Transverse colon (tissue), 4 donors: ENCODE data around the gene PLCH1. TPM values are rescaled to one million over a fixed set of nuclear protein-coding genes. Genes with fewer than 3 reads are reported as not detected.

ENCODE experiments used
- DNase-seq: peaks from one replicate; pipeline ENCODE4 v3.0.0-alpha.2; 2019
- H3K27ac ChIP-seq, 4 donors: fragments of 200-600 bp; sonication (generic); 2 replicates each; pipeline ENCODE4 v1.5.1; 2016 to 2018; ENCODE audit warnings: inconsistent platforms in 4 of 4
- H3K27me3 ChIP-seq: fragments of 200-600 bp; sonication (generic); 2 replicates; pipeline ENCODE4 v1.5.1; 2017; ENCODE audit warnings: inconsistent platforms
- H3K36me3 ChIP-seq, 4 donors: fragments of 200-600 bp; sonication (generic); 2 replicates each; pipeline ENCODE4 v1.5.1; 2017 to 2019; ENCODE audit warnings: inconsistent platforms in 4 of 4
- H3K4me1 ChIP-seq, 4 donors: fragments of 200-600 bp; sonication (generic); 2 replicates each; pipeline ENCODE4 v1.5.1; 2017 to 2020; ENCODE audit warnings: inconsistent platforms in 4 of 4
- H3K4me3 ChIP-seq, 4 donors: fragments of 200-600 bp; sonication (generic); 1 replicate in 1 of 4; 2 replicates in 3 of 4; pipeline versions ENCODE4 v1.5.1 to v1.6.1; 2017 to 2019; ENCODE audit warnings: inconsistent platforms in 4 of 4
- H3K9me3 ChIP-seq, 2 donors: fragments of 200-600 bp; sonication (generic); 2 replicates each; pipeline ENCODE4 v1.5.1; 2017 to 2019; ENCODE audit warnings: inconsistent platforms in 2 of 2
- EP300 ChIP-seq: sonication (generic); formaldehyde crosslinking; IDR thresholded peaks from one replicate; pipeline ENCODE4 v1.6.1; 2017; ENCODE audit warnings: antibody characterized with exemption, low read depth
- POLR2A ChIP-seq: fragments of 450-650 bp; IDR thresholded peaks from one replicate; pipeline ENCODE4 v1.6.1; 2016; ENCODE audit warnings: antibody characterized with exemption, mild to moderate bottlenecking, moderate library complexity
- POLR2AphosphoS5 ChIP-seq, 3 donors: sonication (generic); formaldehyde crosslinking; IDR thresholded peaks; one replicate each; pipeline ENCODE4 v1.6.1; 2016; ENCODE audit warnings: antibody characterized with exemption in 3 of 3
- WGBS, 2 donors: methylation state at CpG; one replicate each; pipeline ENCODE4 v1.1.5; 2018; ENCODE audit warnings: low coverage in 1 of 2; 5-methylcytosine and 5-hydroxymethylcytosine counted together
- in situ Hi-C, 4 donors: fragments of 200-750 bp; cut with MboI; loops; one replicate each; pipeline versions ENCODE4 v1.15.0 to v1.15.1; 2017; ENCODE audit warnings: low sequenced_read_pairs in 3 of 4, low pct_ligation_motif_present in 1 of 4, low pct_unique_long_range_greater_than_20kb in 1 of 4
- intact Hi-C: fragments of 100-400 bp; cut with DNase I; formaldehyde crosslinking; loops from one replicate; pipeline ENCODE4 v1.15.1; 2023; ENCODE audit warnings: low total_unique reads
- total RNA-seq, 4 donors: library from RNA; depleted of rRNA; stranded (reverse); fragments of >200 nt; gene quantifications; one replicate each; pipeline ENCODE4 v1.1.0, GENCODE V29; 2016
- TF ChIP-seq, protein P1 (sequence below), 5 experiments: fragments of 200-600 bp in 3 of 5; fragments of 450-650 bp in 2 of 5; sonication (generic) in 3 of 5; IDR thresholded peaks; 1 replicate in 2 of 5; 2 replicates in 3 of 5; pipeline ENCODE4 v1.5.1; 2016 to 2017; ENCODE audit warnings: antibody characterized with exemption in 5 of 5, inconsistent platforms in 3 of 5, mild to moderate bottlenecking in 2 of 5, moderate library complexity in 1 of 5

The PLCH1 gene
- total RNA-seq, 4 donors from 2014 or later = 8.2 to 33.4 (median 8.5) TPM

DNA sequence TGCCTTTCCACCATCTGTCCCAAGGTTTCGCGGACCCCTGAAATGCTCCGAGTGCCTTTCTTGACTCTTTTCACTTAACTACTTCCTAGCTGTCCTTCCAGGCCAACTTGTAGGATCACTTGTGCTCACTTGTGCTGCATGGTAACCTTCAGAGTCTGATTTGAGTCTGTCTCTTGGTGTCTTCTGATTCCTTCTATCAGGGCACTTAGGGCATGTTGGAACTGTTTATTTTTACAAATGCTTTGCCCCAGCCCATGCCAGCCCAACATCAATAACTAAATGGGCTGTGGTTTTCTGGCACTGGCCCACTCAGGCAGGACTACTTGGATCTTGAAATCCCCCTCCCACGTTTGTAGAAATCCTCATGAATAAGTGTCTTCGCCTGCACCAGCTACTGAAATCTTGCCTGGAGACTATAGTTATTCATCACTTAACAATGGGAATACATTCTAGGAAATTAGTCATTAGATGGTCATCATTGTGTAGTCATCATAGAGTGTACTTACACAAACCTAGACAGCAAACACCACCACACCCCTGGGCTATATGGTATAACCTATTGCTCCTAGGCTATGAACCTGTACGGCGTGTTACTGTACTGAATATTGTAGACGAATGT lies 328.3 kb downstream of the PLCH1 start:
- 92 to 93% methylated on average over 6 to 8 of the region's 8 CpGs for WGBS, 2 donors
- Histone ChIP-seq H3K4me3 (no peak overlapping the region), H3K4me1 (no peaks in the 10 kb centered on the region), H3K36me3 (no peaks in the 10 kb centered on the region), H3K9me3 (no peaks in the 10 kb centered on the region), H3K27me3 (no peaks in the 10 kb centered on the region), H3K27ac (no peak overlapping the region)
- no peak for DNase-seq
- intact Hi-C loops (no loop called here), in situ Hi-C loops (no loop called here)
- TF ChIP-seq, protein P1, sequence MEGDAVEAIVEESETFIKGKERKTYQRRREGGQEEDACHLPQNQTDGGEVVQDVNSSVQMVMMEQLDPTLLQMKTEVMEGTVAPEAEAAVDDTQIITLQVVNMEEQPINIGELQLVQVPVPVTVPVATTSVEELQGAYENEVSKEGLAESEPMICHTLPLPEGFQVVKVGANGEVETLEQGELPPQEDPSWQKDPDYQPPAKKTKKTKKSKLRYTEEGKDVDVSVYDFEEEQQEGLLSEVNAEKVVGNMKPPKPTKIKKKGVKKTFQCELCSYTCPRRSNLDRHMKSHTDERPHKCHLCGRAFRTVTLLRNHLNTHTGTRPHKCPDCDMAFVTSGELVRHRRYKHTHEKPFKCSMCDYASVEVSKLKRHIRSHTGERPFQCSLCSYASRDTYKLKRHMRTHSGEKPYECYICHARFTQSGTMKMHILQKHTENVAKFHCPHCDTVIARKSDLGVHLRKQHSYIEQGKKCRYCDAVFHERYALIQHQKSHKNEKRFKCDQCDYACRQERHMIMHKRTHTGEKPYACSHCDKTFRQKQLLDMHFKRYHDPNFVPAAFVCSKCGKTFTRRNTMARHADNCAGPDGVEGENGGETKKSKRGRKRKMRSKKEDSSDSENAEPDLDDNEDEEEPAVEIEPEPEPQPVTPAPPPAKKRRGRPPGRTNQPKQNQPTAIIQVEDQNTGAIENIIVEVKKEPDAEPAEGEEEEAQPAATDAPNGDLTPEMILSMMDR (IDR thresholded peaks at IDR 0.05) = no peak
- TF ChIP-seq POLR2AphosphoS5 (IDR thresholded peaks at IDR 0.05) = no peak
- no peak for TF ChIP-seq EP300
- no peak for TF ChIP-seq POLR2A

DNA sequence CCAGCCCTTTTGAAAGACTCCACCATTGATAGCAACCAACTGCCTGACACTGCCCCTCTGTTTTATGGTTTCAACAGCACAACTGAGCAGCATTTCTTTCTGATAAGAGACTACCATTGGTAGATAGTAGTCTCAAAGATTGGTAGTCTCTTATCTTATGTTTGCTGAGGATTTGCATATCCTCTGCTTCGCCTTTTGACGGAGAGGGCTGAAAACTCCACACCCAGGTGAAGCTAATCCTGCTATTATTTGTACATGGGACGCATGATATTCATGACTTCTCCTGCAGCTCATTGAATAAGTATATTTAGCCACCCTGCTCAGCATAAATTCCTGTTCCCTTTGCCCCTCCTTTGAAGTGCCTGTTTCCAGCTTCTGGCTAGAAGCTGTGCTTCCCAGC lies 332.0 kb downstream of the PLCH1 start:
- TF ChIP-seq, protein P1 (IDR thresholded peaks at IDR 0.05) = no peak
- TF ChIP-seq POLR2A = no peak
- TF ChIP-seq POLR2AphosphoS5 (IDR thresholded peaks at IDR 0.05) = no peak
- TF ChIP-seq EP300 = no peak
- H3K4me1 ChIP-seq = no peaks in the 10 kb centered on the region
- H3K4me3 ChIP-seq = no peak overlapping the region
- DNase-seq = no peak
- intact Hi-C loops (no loop called here), in situ Hi-C loops (no loop called here)
- H3K9me3 ChIP-seq = no peaks in the 10 kb centered on the region
- no peaks in the 10 kb centered on the region for H3K27me3 ChIP-seq
- no peak overlapping the region for H3K27ac ChIP-seq
- no peaks in the 10 kb centered on the region for H3K36me3 ChIP-seq
- 47 to 69% methylated on average over 3 of the region's 3 CpGs for WGBS, 2 donors

DNA sequence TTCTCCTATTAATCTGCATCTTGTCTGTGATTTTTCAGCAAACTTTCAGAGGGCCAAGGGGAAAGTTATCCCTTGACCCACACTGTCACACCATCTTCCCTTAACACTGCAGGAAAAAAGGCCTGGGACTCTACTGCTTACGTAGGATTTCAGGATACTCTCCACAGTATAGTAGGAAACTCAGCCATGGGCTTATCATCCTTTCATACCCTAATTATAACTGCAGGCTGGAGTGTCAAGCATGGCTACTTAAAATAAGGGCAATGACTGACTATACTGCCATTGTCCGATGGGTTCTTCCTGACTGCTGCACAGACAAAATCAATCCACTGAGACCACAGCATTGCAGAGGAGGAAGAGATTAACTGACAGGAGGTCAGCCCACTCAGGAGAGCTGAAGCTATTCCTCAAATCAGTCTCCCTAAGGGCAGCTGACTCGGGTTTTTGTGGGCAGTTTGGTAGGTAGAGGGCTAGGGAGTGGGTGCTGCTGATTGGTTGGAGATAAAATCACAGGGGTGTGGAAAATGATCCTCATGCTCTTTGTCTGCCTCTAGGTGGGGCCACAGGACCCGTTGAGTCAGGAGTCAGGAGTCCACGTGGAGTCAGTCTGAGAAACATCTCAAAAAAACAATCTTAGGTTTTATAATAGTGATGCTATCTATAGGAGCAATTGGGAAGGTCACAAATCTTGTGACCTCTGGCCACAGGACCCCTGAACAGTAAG lies 333.2 kb downstream of the PLCH1 start:
- Histone ChIP-seq H3K4me3 (no peak overlapping the region), H3K9me3 (no peaks in the 10 kb centered on the region), H3K36me3 (no peaks in the 10 kb centered on the region), H3K27me3 (no peaks in the 10 kb centered on the region), H3K27ac (no peak overlapping the region), H3K4me1 (no peaks in the 10 kb centered on the region)
- WGBS, 2 donors = 61 to 75% methylated on average over 2 to 5 of the region's 5 CpGs
- intact Hi-C loops = no loop called here
- in situ Hi-C loops = no loop called here
- TF ChIP-seq EP300 = no peak
- TF ChIP-seq, protein P1 (IDR thresholded peaks at IDR 0.05) = no peak
- no peak for TF ChIP-seq POLR2AphosphoS5 (IDR thresholded peaks at IDR 0.05)
- no peak for TF ChIP-seq POLR2A
- no peak for DNase-seq

DNA sequence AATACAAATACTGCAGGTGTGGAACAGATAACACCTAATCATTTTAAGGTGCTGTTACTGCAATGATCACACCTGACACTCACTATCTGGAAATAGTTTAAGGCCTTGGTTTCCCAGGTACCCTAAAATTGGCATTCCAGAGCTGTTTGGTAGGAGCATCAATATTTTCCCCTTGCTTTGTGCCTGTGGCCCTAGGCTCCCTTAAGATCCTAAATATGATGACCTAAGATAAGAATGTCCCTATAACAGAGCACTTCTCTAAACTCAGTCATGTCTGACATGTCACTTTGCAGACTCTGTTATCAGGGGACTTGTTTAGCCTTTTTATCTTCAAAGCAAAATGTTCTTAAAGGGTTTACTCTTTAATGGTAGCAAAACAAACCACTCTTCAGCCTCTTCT lies 335.5 kb downstream of the PLCH1 start:
- H3K4me3 ChIP-seq = no peak overlapping the region
- in situ Hi-C loops (no loop called here), intact Hi-C loops (no loop called here)
- no peak overlapping the region for H3K27ac ChIP-seq
- no peaks in the 10 kb centered on the region for H3K4me1 ChIP-seq
- DNase-seq = no peak
- H3K36me3 ChIP-seq = no peaks in the 10 kb centered on the region
- no peaks in the 10 kb centered on the region for H3K27me3 ChIP-seq
- H3K9me3 ChIP-seq = no peaks in the 10 kb centered on the region
- no peak for TF ChIP-seq EP300
- TF ChIP-seq POLR2AphosphoS5 (IDR thresholded peaks at IDR 0.05) = no peak
- TF ChIP-seq, protein P1 (IDR thresholded peaks at IDR 0.05) = no peak
- no peak for TF ChIP-seq POLR2A
